Measurements from ENCODE around the gene MAP3K20. TPM values are rescaled to one million over a fixed set of nuclear protein-coding genes. Genes with fewer than 3 reads are reported as not detected.

The MAP3K20 gene
- total and polyA plus RNA-seq, 10 donors, result 3.2 to 24.1 (median 14.6) TPM

- no peak for DNase-seq
- Histone ChIP-seq H3K9me3 (no peaks in the 10 kb centered on the region), H3K27me3 (replicated peaks in 1 of 7) (no peaks in the 10 kb centered on the region), H3K27ac (no peak overlapping the region), H3K4me3 (no peak overlapping the region), H3K4me1 (no peaks in the 10 kb centered on the region), H3K36me3 (peaks cover 0 to 4% (median 0%) of the 10 kb centered on the region in 6 donors)
- 78 to 90% (median 86%) methylated on average over 6 of the region's 6 CpGs for WGBS, 5 donors
- TF ChIP-seq CTCF (IDR thresholded peaks at IDR 0.05 in 8 of 11, conservative IDR thresholded peaks at IDR 0.05 in 3 of 11) (no peak), POLR2A (IDR thresholded peaks at IDR 0.05) (no peak), POLR2AphosphoS5 (IDR thresholded peaks at IDR 0.05) (no peak)
- intact Hi-C loops (cut with DNase I; ENCODE audit: low total_unique reads), result no loop called here
These were observed 112.5 kb downstream of the MAP3K20 start for GRCh38 chr2:173187941-173188788.

GRCh38 chr2:173191601-173192000 is 116.0 kb downstream of the MAP3K20 start:
- no peak for TF ChIP-seq POLR2A (IDR thresholded peaks at IDR 0.05)
- TF ChIP-seq POLR2AphosphoS5 (IDR thresholded peaks at IDR 0.05), result no peak
- TF ChIP-seq CTCF (IDR thresholded peaks at IDR 0.05 in 8 of 11, conservative IDR thresholded peaks at IDR 0.05 in 3 of 11), result no peak
- no peak overlapping the region for H3K4me3 ChIP-seq
- H3K27me3 ChIP-seq (replicated peaks in 1 of 7), result no peaks in the 10 kb centered on the region
- intact Hi-C loops (cut with DNase I; ENCODE audit: low total_unique reads), result no loop called here
- WGBS, 5 donors, result 74 to 87% (median 80%) methylated on average over 3 of the region's 3 CpGs
- no peak for DNase-seq
- H3K27ac ChIP-seq, result no peak overlapping the region
- H3K4me1 ChIP-seq, result no peaks in the 10 kb centered on the region
- no peaks in the 10 kb centered on the region for H3K9me3 ChIP-seq
- H3K36me3 ChIP-seq, result peaks cover 0 to 4% (median 0%) of the 10 kb centered on the region in 6 donors

- 90 to 95% (median 92%) methylated on average over 4 of the region's 4 CpGs for WGBS, 5 donors
- H3K9me3 ChIP-seq, result no peaks in the 10 kb centered on the region
- TF ChIP-seq POLR2A (IDR thresholded peaks at IDR 0.05), result no peak
- TF ChIP-seq CTCF (IDR thresholded peaks at IDR 0.05 in 8 of 11, conservative IDR thresholded peaks at IDR 0.05 in 3 of 11), result no peak
- no peak for TF ChIP-seq POLR2AphosphoS5 (IDR thresholded peaks at IDR 0.05)
- DNase-seq, result no peak
- intact Hi-C loops (cut with DNase I; ENCODE audit: low total_unique reads), result no loop called here
- H3K27me3 ChIP-seq (replicated peaks in 1 of 7), result no peaks in the 10 kb centered on the region
- H3K4me3 ChIP-seq, result no peak overlapping the region
- H3K36me3 ChIP-seq, result peaks cover 0 to 4% (median 0%) of the 10 kb centered on the region in 6 donors
- no peak overlapping the region for H3K27ac ChIP-seq
- no peaks in the 10 kb centered on the region for H3K4me1 ChIP-seq
These were observed 116.4 kb downstream of the MAP3K20 start for GRCh38 chr2:173192071-173192470.

GRCh38 chr2:173193925-173194324 is 118.3 kb downstream of the MAP3K20 start:
- Histone ChIP-seq H3K9me3 (no peaks in the 10 kb centered on the region), H3K36me3 (peaks cover 0 to 16% (median 7%) of the 10 kb centered on the region in 6 donors), H3K4me3 (no peak overlapping the region), H3K4me1 (no peaks in the 10 kb centered on the region), H3K27ac (no peak overlapping the region), H3K27me3 (replicated peaks in 1 of 7) (no peaks in the 10 kb centered on the region)
- DNase-seq, result no peak
- intact Hi-C loops (cut with DNase I; ENCODE audit: low total_unique reads), result no loop called here
- TF ChIP-seq POLR2AphosphoS5 (IDR thresholded peaks at IDR 0.05), result no peak
- no peak for TF ChIP-seq POLR2A (IDR thresholded peaks at IDR 0.05)
- TF ChIP-seq CTCF (IDR thresholded peaks at IDR 0.05 in 8 of 11, conservative IDR thresholded peaks at IDR 0.05 in 3 of 11), result no peak
- WGBS, 5 donors, result 82 to 100% (median 90%) methylated on average over 1 of the region's 1 CpG
